Keratinocyte (primary cell): Measurements from ENCODE around the gene VPS9D1.

ENCODE experiments used
- EZH2 ChIP-seq: IDR thresholded peaks from one replicate; pipeline ENCODE4 v1.6.1; 2012; ENCODE audit warnings: inconsistent platforms, mild to moderate bottlenecking, low read length, moderate library complexity
- TF ChIP-seq, protein P1 (sequence below), 3 experiments: IDR thresholded peaks in 1 of 3; conservative IDR thresholded peaks in 1 of 3; optimal IDR thresholded peaks in 1 of 3; 2 replicates in 2 of 3; 3 replicates in 1 of 3; pipeline versions ENCODE3 to v1.5.1; 2011; ENCODE audit warnings: low read length in 3 of 3, mild to moderate bottlenecking in 3 of 3, moderate library complexity in 2 of 3, control low read depth in 1 of 3, inconsistent platforms in 1 of 3; ENCODE audit not compliant: insufficient read depth in 2 of 3; ENCODE audit errors: extremely low read depth in 1 of 3

- TF ChIP-seq, protein P1, sequence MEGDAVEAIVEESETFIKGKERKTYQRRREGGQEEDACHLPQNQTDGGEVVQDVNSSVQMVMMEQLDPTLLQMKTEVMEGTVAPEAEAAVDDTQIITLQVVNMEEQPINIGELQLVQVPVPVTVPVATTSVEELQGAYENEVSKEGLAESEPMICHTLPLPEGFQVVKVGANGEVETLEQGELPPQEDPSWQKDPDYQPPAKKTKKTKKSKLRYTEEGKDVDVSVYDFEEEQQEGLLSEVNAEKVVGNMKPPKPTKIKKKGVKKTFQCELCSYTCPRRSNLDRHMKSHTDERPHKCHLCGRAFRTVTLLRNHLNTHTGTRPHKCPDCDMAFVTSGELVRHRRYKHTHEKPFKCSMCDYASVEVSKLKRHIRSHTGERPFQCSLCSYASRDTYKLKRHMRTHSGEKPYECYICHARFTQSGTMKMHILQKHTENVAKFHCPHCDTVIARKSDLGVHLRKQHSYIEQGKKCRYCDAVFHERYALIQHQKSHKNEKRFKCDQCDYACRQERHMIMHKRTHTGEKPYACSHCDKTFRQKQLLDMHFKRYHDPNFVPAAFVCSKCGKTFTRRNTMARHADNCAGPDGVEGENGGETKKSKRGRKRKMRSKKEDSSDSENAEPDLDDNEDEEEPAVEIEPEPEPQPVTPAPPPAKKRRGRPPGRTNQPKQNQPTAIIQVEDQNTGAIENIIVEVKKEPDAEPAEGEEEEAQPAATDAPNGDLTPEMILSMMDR (optimal IDR thresholded peaks at IDR 0.05 in 1 of 3, IDR thresholded peaks at IDR 0.05 in 1 of 3, conservative IDR thresholded peaks at IDR 0.05 in 1 of 3; ENCODE audit: extremely low read depth in 1 of 3, insufficient read depth in 2 of 3, low read length in 3 of 3), result no peak
- no peak for TF ChIP-seq EZH2
These were observed 44.1 kb upstream of the VPS9D1 start for GRCh38 chr16:89764711-89765201.
